GM12801 (cell line): Measurements from ENCODE around the gene MAD1L1.

Source experiments
- CTCF ChIP-seq: IDR thresholded peaks from one replicate; pipeline ENCODE4 v1.5.1; 2011; ENCODE audit warnings: control low read depth; ENCODE audit not compliant: insufficient read length; ENCODE audit errors: extremely low read depth

The MAD1L1 gene

GRCh38 chr7:2052657-2053048, 180.1 kb downstream of the MAD1L1 start:
- TF ChIP-seq CTCF: no peak

DNA sequence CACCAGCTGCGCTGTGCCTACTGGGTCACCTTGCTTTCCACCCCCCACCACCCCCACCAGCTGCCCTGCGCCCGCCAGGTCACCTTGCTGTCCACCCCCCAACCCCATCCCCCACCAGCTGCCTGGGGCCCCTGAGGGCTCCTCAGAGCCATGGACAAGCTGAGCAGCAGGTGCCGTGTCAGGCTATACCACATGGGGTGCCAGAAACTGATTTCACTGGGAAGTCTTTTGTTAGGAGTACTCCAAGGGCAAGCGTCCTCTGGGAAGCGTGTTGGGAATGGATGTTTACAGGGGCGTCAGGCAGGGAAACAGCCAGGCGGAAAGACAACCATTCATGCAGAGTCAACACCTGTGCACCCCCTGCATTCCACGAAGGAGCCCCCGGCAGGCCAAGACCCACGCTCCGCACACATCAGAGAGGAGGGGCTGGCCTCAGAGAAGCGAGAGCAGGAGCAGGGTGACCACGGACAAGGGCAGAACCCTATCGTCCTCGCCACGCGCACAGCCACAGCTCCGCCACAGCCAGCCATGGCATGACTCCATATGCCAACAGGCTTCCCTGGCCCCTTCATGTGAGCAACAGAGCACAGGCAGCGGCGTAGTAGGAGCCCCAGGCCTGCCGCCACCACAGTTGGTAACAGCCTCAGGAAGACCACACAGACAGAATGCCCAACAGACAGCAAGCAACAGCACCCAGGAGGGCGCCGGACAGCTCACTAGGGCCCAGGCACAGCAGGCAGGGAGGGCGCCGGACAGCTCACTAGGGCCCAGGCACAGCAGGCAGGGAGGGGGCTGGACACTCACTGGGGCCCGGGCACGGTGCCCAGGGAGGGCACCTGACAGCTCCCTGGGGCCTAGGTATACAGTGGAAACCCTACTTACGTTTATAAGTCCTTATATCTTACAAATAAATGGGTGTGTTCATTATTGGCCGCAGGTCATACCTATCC, 180.8 kb downstream of the MAD1L1 start:
- no peak for TF ChIP-seq CTCF

GRCh38 chr7:2050511-2050866, 182.3 kb downstream of the MAD1L1 start:
- TF ChIP-seq CTCF: no peak

- TF ChIP-seq CTCF: no peak
Measured at GRCh38 chr7:2049782-2050510, 182.8 kb downstream of the MAD1L1 start.

- no peak for TF ChIP-seq CTCF
Measured at GRCh38 chr7:2049111-2049781, 183.5 kb downstream of the MAD1L1 start.

DNA sequence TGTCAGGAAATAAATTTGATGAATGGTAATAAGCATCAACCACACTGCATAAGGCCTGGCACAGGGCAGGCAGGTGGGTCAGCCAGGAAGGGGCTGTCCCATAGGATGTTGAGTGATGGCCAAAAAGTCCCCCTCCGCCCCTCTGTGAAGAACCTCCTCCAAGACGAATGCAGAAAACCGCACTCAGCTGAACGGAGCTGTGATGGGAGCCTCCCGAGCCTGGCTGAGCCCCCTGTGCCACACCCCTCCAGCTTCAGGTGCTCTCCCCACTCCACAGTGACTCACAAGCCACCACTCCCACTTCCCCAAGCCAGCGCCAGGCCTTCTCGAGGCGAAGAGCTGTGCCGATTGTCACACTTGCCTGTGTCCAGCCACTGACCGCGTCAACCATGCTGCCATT, 184.2 kb downstream of the MAD1L1 start:
- no peak for TF ChIP-seq CTCF

GRCh38 chr7:2048006-2048405, 184.7 kb downstream of the MAD1L1 start:
- no peak for TF ChIP-seq CTCF
